ENCODE measurements around the gene ERCC8.
A peak's percentile ranks its signal among the peaks of the same experiment; 100 is the strongest.
"Not testable (repeated sequence)": the region's sequence is repeated elsewhere in the genome, so short reads cannot be mapped to it uniquely, and the experiment has no call there.

ERCC8 gene

DNA sequence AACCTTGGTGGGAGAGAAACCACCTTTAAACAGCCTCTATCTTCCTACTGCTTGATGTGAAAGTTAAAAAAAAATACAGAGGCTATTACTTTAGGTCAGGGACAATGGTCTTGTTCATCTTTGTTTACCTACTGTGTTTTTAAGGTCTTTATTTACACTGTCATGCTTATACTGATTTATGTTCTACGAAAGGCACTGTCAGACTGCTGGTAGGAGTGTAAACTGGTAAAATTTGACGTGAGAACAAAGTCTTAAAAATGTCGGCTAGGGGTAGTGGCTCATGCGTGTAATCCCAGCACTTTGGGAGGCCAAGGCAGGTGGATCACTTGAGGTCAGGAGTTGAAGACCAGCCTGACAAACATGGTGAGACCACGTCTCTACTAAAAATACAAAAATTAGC lies 58.7 kb downstream of the ERCC8 start:
- POLR2A ChIA-PET = no interaction called here
- no peak overlapping the region for H3K4me3 ChIP-seq (ENCODE audit: low read depth, low read length)
- TF ChIP-seq, protein P1, sequence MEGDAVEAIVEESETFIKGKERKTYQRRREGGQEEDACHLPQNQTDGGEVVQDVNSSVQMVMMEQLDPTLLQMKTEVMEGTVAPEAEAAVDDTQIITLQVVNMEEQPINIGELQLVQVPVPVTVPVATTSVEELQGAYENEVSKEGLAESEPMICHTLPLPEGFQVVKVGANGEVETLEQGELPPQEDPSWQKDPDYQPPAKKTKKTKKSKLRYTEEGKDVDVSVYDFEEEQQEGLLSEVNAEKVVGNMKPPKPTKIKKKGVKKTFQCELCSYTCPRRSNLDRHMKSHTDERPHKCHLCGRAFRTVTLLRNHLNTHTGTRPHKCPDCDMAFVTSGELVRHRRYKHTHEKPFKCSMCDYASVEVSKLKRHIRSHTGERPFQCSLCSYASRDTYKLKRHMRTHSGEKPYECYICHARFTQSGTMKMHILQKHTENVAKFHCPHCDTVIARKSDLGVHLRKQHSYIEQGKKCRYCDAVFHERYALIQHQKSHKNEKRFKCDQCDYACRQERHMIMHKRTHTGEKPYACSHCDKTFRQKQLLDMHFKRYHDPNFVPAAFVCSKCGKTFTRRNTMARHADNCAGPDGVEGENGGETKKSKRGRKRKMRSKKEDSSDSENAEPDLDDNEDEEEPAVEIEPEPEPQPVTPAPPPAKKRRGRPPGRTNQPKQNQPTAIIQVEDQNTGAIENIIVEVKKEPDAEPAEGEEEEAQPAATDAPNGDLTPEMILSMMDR (IDR thresholded peaks at IDR 0.05; ENCODE audit: insufficient read depth, low read length, missing control alignments) = no peak
- CTCF ChIA-PET = no interaction called here
- DNase-seq (ENCODE audit: low read depth, low spot score) = no peak

DNA sequence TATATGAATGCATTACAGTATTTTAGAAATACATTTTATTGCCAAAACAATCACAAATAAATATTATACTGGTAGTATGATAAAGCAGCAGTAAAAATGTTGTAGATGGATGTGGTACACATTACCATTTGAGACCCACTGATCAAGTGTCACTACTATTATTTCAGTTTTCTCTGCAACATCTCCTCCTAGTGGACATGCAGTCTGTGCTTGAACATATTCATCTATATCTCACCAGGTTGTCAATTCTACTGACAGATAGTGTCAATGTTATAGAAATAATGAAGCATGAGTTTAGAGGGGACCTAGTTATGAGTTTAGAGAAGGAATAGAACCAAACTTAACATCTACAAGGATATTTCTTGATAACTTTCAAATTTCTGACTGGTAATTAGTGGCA lies 61.6 kb downstream of the ERCC8 start:
- ChIA-PET POLR2A (no interaction called here), CTCF (no interaction called here)
- DNase-seq (ENCODE audit: low read depth, low spot score) = no peak
- TF ChIP-seq, protein P1 (IDR thresholded peaks at IDR 0.05; ENCODE audit: insufficient read depth, low read length, missing control alignments) = no peak
- H3K4me3 ChIP-seq (ENCODE audit: low read depth, low read length) = no peak overlapping the region

DNA sequence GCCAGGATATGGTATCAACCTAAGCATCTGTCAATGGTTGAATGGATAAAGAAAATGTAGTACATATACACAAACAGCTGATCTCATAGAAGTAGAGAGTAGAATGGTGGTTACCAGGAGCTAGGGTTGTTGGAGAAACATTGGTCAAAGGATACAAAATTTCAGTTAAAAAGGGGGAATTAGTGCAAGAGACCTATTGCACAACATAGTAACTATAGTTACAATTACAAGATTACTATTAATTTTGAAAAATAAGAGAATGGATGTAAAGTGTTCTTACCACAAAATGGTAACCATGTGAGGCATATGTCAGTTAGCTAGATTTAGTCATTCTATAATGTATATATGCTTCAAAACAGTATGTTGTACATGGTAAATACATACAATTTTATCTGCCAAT lies 72.0 kb downstream of the ERCC8 start:
- no peak overlapping the region for H3K4me3 ChIP-seq (ENCODE audit: low read depth, low read length)
- ChIA-PET CTCF (interaction anchor here (0.7 kb wide), 1 partner anchor 12 kb away, joined by 3 read pairs; no protein-coding TSS in a partner anchor), POLR2A (no interaction called here)
- TF ChIP-seq, protein P1 (IDR thresholded peaks at IDR 0.05; ENCODE audit: insufficient read depth, low read length, missing control alignments) = no peak
- DNase-seq (ENCODE audit: low read depth, low spot score) = no peak

DNA sequence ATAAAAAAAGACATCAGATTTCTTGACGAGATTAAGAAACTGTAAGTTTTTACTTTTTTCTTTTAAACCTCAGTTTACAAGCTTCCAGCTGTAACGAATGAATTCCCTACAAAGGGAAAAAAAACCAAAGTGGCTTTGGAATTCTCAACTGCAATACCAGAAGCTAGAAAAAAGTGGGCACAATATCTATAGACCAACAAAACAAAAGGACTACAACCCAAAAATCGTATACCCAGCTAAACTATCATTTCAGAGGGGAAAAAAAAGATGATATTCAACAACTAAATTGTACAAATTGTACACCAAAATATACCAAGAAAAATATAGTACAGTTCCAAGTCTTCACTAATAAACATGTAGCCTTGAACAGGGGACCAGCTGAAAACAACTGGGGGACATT lies 74.0 kb downstream of the ERCC8 start:
- CTCF ChIA-PET = no interaction called here
- no peak for DNase-seq (ENCODE audit: low read depth, low spot score)
- TF ChIP-seq, protein P1 (IDR thresholded peaks at IDR 0.05; ENCODE audit: insufficient read depth, low read length, missing control alignments) = no peak
- H3K4me3 ChIP-seq (ENCODE audit: low read depth, low read length) = no peak overlapping the region
- POLR2A ChIA-PET = no interaction called here

DNA sequence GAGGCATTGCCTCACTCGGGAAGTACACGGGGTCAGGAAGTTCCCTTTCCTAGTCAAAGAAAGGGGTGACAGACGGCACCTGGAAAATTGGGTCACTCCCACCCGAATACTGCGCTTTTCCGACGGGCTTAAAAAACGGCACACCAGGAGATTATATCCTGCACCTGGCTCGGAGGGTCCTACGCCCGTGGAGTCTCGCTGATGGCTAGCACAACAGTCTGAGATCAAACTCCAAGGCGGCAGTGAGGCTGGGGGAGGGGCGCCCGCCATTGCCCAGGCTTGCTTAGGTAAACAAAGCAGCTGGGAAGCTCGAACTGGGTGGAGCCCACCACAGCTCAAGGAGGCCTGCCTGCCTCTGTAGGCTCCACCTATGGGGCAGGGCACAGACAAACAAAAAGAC lies 84.3 kb downstream of the ERCC8 start:
- DNase-seq (ENCODE audit: low read depth, low spot score); H3K4me3 ChIP-seq (ENCODE audit: low read depth, low read length); POLR2A ChIA-PET; CTCF ChIA-PET: not testable (repeated sequence)

DNA sequence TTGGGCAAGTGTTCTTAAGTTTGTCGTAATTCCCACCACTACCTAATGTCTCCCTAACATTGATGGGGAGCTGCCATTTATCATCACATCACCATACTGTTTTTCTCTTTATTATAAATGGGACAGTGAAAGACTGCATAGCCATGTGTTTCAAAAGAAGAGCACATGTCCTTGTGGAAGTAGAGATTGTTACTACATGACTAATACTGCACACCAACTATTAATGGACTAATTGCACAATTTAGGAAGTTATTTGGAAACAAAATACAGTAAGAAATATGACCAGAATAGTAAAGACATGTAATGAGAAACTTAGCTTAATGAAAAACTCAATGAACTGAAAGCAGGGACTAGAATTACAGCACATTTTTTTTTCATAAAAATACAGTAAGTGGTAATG lies 88.8 kb downstream of the ERCC8 start:
- DNase-seq (ENCODE audit: low read depth, low spot score) = peak; percentile 5
- POLR2A ChIA-PET = no interaction called here
- CTCF ChIA-PET = interaction anchor here (1.0 kb wide), 1 partner anchor 11 kb away, joined by 4 read pairs; no protein-coding TSS in a partner anchor
- TF ChIP-seq, protein P1 (IDR thresholded peaks at IDR 0.05; ENCODE audit: insufficient read depth, low read length, missing control alignments) = no peak
- no peak overlapping the region for H3K4me3 ChIP-seq (ENCODE audit: low read depth, low read length)

DNA sequence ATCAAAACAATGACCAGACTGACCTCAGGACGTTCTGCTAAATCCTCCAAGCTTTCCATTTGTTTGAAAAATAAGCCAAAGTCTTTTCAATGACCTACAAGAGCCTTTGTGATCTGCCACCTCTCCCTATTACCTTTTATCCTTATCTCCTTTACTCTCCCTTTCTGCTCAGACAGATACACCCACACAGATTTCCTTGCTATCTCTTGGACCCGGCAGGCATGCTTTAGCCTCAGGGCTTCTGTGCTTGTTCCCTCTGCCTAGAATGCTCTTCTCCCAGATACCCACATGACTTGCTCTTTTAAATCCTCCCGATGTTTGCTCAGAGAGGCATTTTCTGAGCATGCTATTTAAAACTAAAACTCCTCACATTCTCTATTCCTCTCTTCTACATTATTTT lies 91.9 kb downstream of the ERCC8 start:
- TF ChIP-seq, protein P1 (IDR thresholded peaks at IDR 0.05; ENCODE audit: insufficient read depth, low read length, missing control alignments) = no peak
- ChIA-PET CTCF (no interaction called here), POLR2A (no interaction called here)

More for the DNA sequence above, 91.9 kb downstream of the ERCC8 start:
- no peak overlapping the region for H3K4me3 ChIP-seq (ENCODE audit: low read depth, low read length)
- no peak for DNase-seq (ENCODE audit: low read depth, low spot score)

Measured in AG04449 (cell line).